Body of pancreas (tissue), 4 donors: ENCODE results near the gene NACC2. TPM values are rescaled to one million over a fixed set of nuclear protein-coding genes. Genes with fewer than 3 reads are reported as not detected.
A peak's percentile ranks its signal among the peaks of the same experiment; 100 is the strongest.

Source experiments
- ATAC-seq: fragments of 150-250 bp; one replicate; pipeline ENCODE4 v1.9.1; 2016
- DNase-seq, 4 donors: peaks; one replicate each; pipeline ENCODE4 v3.0.0-alpha.2; 2019
- H3K27ac ChIP-seq, 4 donors: fragments of 200-600 bp; sonication (generic); 1 replicate in 3 of 4; 2 replicates in 1 of 4; pipeline versions ENCODE4 v1.5.1 to v1.6.1; 2016 to 2019; ENCODE audit warnings: mild to moderate bottlenecking in 1 of 4, mixed read lengths in 1 of 4, moderate library complexity in 1 of 4
- H3K27me3 ChIP-seq, 2 donors: fragments of 200-600 bp; sonication (generic); one replicate each; pipeline ENCODE4 v1.6.0; 2016; ENCODE audit warnings: mild to moderate bottlenecking in 1 of 2
- H3K36me3 ChIP-seq, 2 donors: fragments of 200-600 bp; sonication (generic); replicated peaks in 1 of 2; 2 replicates each; pipeline ENCODE4 v1.5.1; 2016; ENCODE audit warnings: low read depth in 2 of 2; ENCODE audit not compliant: insufficient read depth in 1 of 2
- H3K4me1 ChIP-seq: fragments of 200-600 bp; sonication (generic); one replicate; pipeline ENCODE4 v1.6.0; 2016
- H3K4me3 ChIP-seq, 2 donors: fragments of 200-600 bp; sonication (generic); 1 replicate in 1 of 2; 2 replicates in 1 of 2; pipeline ENCODE4 v1.5.1; 2016 to 2019
- H3K9me3 ChIP-seq, 3 donors: fragments of 200-600 bp; sonication (generic); 1 replicate in 2 of 3; 2 replicates in 1 of 3; pipeline ENCODE4 v1.5.1; 2016
- CTCF ChIP-seq, 7 experiments: fragments of 450-650 bp in 4 of 7; fragments of 200-600 bp in 3 of 7; sonication (generic) in 3 of 7; IDR thresholded peaks; one replicate each; pipeline ENCODE4 v1.5.1; 2016 to 2019; ENCODE audit warnings: antibody characterized with exemption in 7 of 7
- POLR2A ChIP-seq, 3 donors: fragments of 450-650 bp; IDR thresholded peaks; one replicate each; pipeline ENCODE4 v1.6.1; 2016; ENCODE audit warnings: antibody characterized with exemption in 3 of 3, mild to moderate bottlenecking in 2 of 3
- WGBS, 2 donors: methylation state at CpG; one replicate each; pipeline ENCODE4 v1.1.5; 2017; 5-methylcytosine and 5-hydroxymethylcytosine counted together
- intact Hi-C: fragments of 100-400 bp; cut with DNase I; formaldehyde crosslinking; loops from one replicate; pipeline ENCODE4 v1.15.1; 2023
- total RNA-seq, 2 donors: library from RNA; depleted of rRNA; stranded (reverse); fragments of >200 nt; gene quantifications; one replicate each; pipeline ENCODE4 v1.1.0, GENCODE V29; 2016

The NACC2 gene
- total RNA-seq, 2 donors from 2014 or later, result 16.6 to 21.1 TPM

GRCh38 chr9:136014147-136014923 is 80.8 kb downstream of the NACC2 start:
- 87 to 100% methylated on average over 7 to 18 of the region's 18 CpGs for WGBS, 2 donors
- intact Hi-C loops, result no loop called here
- Histone ChIP-seq H3K36me3 (peaks cover 0 to 1% of the 10 kb centered on the region in 2 donors), H3K27ac (no peak overlapping the region), H3K9me3 (no peaks in the 10 kb centered on the region), H3K27me3 (no peaks in the 10 kb centered on the region), H3K4me3 (no peak overlapping the region), H3K4me1 (no peaks in the 10 kb centered on the region)
- ATAC-seq (no peak), DNase-seq (peak in 1 of 4 donors; percentile 0)
- no peak for TF ChIP-seq CTCF (IDR thresholded peaks at IDR 0.05)
- TF ChIP-seq POLR2A (IDR thresholded peaks at IDR 0.05), result no peak

- H3K4me3 ChIP-seq, result no peak overlapping the region
- intact Hi-C loops, result no loop called here
- H3K4me1 ChIP-seq, result no peaks in the 10 kb centered on the region
- no peaks in the 10 kb centered on the region for H3K9me3 ChIP-seq
- DNase-seq (peak in 1 of 4 donors; percentile 3), ATAC-seq (no peak)
- 93 to 94% methylated on average over 14 to 21 of the region's 21 CpGs for WGBS, 2 donors
- H3K36me3 ChIP-seq, result peaks cover 0 to 1% of the 10 kb centered on the region in 2 donors
- no peak for TF ChIP-seq CTCF (IDR thresholded peaks at IDR 0.05)
- no peak overlapping the region for H3K27ac ChIP-seq
- H3K27me3 ChIP-seq, result no peaks in the 10 kb centered on the region
Observed at GRCh38 chr9:136013524-136014034, 81.5 kb downstream of the NACC2 start.

GRCh38 chr9:136013116-136013515 is 82.0 kb downstream of the NACC2 start:
- intact Hi-C loops, result no loop called here
- no peaks in the 10 kb centered on the region for H3K4me1 ChIP-seq
- peaks cover 0 to 1% of the 10 kb centered on the region in 2 donors for H3K36me3 ChIP-seq
- WGBS, 2 donors, result 90 to 94% methylated on average over 2 to 22 of the region's 22 CpGs
- H3K27ac ChIP-seq, result no peak overlapping the region
- H3K9me3 ChIP-seq, result no peaks in the 10 kb centered on the region
- H3K4me3 ChIP-seq, result no peak overlapping the region
- TF ChIP-seq CTCF (IDR thresholded peaks at IDR 0.05), result no peak
- no peak for TF ChIP-seq POLR2A (IDR thresholded peaks at IDR 0.05)
- DNase-seq (peak in 1 of 4 donors; percentile 2), ATAC-seq (no peak)
- no peaks in the 10 kb centered on the region for H3K27me3 ChIP-seq

- Histone ChIP-seq H3K9me3 (no peaks in the 10 kb centered on the region), H3K4me3 (no peak overlapping the region), H3K27ac (peak overlapping the region in 1 of 4 donors; percentile 50), H3K36me3 (peaks cover 0 to 1% of the 10 kb centered on the region in 2 donors), H3K27me3 (no peaks in the 10 kb centered on the region), H3K4me1 (no peaks in the 10 kb centered on the region)
- 78 to 88% methylated on average over 18 of the region's 18 CpGs for WGBS, 2 donors
- ATAC-seq, result no peak
- intact Hi-C loops, result no loop called here
- TF ChIP-seq POLR2A (IDR thresholded peaks at IDR 0.05) (no peak), CTCF (IDR thresholded peaks at IDR 0.05) (no peak)
- DNase-seq, result peak in 1 of 4 donors; percentile 5
Observed at GRCh38 chr9:136012651-136013050, 82.4 kb downstream of the NACC2 start.
